ENCODE measurements around the gene BATF2.

- no peak for TF ChIP-seq CTCF (IDR thresholded peaks at IDR 0.05)
- no peak for TF ChIP-seq POLR2A (IDR thresholded peaks at IDR 0.05)
Observed at GRCh38 chr11:65026810-65027209, 30.0 kb upstream of the BATF2 start.
